GM08714 (cell line): ENCODE data around the gene BRAF.
"Not testable (repeated sequence)": the region's sequence is repeated elsewhere in the genome, so short reads cannot be mapped to it uniquely, and the experiment has no call there.

Experiments used
- H3K4me3 ChIP-seq: fragments of 200-500 bp; sonication (Bioruptor generic); 2 replicates; pipeline ENCODE4 v1.5.1; 2014; ENCODE audit warnings: mild to moderate bottlenecking, low read length, inconsistent platforms
- ZNF274 ChIP-seq: IDR thresholded peaks from 2 replicates; pipeline ENCODE4 v1.6.1; 2012; ENCODE audit warnings: mild to moderate bottlenecking, low read depth, low read length

Gene BRAF

GRCh38 chr7:140873434-140873833, 51.3 kb downstream of the BRAF start:
- no peak for TF ChIP-seq ZNF274
- no peak overlapping the region for H3K4me3 ChIP-seq

DNA sequence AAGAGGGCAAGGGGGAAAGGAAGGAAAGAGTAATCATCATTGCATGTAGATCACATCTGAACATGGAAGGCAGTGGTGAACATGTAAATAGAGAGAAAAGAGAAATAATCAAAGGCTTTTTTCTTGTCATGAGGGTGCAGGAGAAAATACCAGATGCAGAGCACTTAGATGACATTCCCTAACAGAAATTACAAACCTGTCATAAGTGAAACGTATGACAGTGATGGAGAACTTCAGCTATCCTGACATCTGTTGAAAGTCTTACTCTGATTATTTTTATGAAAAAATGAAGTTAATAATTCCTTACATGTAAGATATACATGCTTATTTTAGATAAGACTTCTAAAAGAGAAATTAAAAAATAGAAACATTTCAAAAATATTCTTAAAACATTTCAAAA, 54.7 kb downstream of the BRAF start:
- H3K4me3 ChIP-seq = no peak overlapping the region
- TF ChIP-seq ZNF274 = no peak

DNA sequence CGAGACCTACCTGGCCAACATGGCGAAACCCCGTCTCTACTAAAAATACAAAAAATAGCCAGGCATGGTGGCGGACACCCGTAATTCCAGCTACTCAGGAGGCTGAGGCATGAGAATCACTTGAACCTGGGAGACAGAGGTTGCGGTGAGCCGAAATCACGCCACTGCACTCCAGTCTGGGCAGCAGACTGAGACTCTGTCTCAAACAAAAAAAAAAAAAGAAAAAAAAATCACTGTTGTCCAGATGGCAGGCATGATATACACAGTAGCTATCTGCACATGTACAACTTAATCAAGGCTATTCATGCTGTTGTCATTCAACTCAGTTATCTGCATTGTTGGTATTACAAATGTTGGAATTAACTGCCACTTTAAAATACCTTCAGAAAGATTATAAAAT, 55.3 kb downstream of the BRAF start:
- no peak for TF ChIP-seq ZNF274
- no peak overlapping the region for H3K4me3 ChIP-seq

GRCh38 chr7:140867467-140868462, 57.0 kb downstream of the BRAF start:
- no peak for TF ChIP-seq ZNF274
- H3K4me3 ChIP-seq = no peak overlapping the region

- H3K4me3 ChIP-seq = no peak overlapping the region
- no peak for TF ChIP-seq ZNF274
Observed at GRCh38 chr7:140866926-140867325, 57.8 kb downstream of the BRAF start.

DNA sequence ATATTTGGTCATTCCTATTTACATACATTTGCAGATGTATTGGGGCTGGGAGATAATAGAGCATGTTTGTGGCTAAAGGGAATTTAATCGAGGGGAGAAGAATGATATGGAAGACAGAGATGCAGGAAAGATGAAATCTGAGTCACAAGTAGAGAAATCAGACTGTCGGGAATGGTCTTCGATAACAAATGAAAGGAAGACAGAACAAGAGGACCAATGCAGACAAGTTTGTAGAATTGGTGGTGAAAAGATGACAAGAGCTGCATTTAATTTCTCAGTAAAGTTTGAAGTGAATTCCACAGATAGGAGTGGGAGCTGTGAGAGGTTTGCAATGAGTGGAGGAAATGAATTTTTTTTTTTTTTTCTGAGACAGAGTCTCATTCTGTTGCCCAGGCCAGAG, 60.0 kb downstream of the BRAF start:
- H3K4me3 ChIP-seq = no peak overlapping the region
- no peak for TF ChIP-seq ZNF274

DNA sequence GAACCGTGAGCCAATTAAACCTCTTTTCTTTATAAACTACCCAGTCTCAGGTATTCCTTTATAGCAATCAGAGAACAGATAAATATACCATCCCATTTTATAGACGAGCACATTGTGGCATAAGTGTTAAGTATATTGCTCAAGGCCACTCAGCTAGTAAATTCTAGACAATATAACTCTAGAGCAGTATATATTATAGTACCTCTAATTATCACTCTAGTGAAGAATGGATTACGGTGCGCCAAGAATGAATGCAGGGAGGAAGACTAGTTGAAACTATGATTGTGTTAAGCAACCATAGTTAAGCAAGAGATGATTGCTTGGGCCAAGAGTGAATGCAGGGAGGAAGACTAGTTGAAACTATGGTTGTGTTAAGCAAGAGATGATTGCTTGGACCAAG, 60.9 kb downstream of the BRAF start:
- no peak overlapping the region for H3K4me3 ChIP-seq
- TF ChIP-seq ZNF274 = no peak

DNA sequence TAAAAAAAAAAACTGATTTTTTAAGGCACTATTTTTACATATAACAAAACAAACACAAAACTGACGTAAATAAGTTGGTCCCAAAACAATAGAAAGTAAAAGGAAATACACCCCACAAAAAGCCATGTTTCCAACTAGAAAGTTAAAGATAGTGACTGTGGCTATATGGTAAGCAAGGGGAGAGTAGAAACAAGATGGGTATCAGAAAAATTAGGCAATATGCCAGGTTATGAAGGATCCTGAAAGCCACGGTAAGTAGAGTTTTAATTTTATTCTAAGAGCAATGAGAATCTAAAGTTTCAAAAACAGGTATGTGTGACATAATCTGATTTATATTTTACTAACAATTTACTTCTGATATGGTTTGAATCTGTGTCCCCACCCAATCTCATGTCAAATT, 61.5 kb downstream of the BRAF start:
- TF ChIP-seq ZNF274 = no peak
- H3K4me3 ChIP-seq = no peak overlapping the region

GRCh38 chr7:140857048-140857447, 67.7 kb downstream of the BRAF start:
- TF ChIP-seq ZNF274 = no peak

GRCh38 chr7:140841166-140841715, 83.5 kb downstream of the BRAF start:
- no peak for TF ChIP-seq ZNF274
- H3K4me3 ChIP-seq = no peak overlapping the region

More at GRCh38 chr7:140857048-140857447, 67.7 kb downstream of the BRAF start:
- H3K4me3 ChIP-seq = no peak overlapping the region

DNA sequence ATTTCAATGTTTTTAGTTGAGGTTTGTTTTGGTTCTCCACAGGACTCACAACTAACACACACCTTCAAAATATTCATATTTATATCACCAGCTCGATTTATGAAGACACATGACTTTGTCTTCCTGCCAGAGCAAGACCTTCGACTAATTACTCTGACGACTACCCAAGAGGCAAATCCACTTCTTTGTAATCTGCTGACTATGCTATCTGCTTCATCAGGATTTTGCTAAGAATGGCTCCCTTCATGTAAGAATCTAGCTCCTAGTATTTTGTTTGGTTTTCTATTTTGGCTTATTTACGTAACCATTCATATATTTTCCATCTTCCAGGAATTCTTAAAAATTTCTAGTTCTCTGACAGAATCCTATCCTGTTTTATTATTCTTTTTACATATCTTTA, 93.0 kb downstream of the BRAF start:
- TF ChIP-seq ZNF274 = no peak
- no peak overlapping the region for H3K4me3 ChIP-seq

GRCh38 chr7:140829720-140830119, 95.0 kb downstream of the BRAF start:
- no peak for TF ChIP-seq ZNF274
- no peak overlapping the region for H3K4me3 ChIP-seq

DNA sequence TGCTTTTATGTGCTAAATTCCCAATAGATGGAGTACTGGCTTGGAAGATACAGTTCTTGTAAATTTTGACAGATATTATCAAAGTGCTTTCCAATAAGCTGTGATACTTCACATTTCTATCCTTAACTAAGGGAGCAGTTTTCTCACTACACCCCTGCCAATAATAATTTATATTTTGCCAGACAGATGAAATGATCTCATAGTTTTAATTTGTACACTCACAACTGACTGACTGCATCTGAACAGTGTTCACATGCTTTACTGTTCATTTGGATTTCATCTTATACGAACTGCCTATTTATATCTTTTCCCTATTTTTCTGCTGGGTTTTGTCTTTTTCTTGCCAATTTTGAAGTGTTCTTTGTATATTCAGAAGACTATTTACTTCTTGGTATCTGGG, 96.0 kb downstream of the BRAF start:
- TF ChIP-seq ZNF274 = no peak
- H3K4me3 ChIP-seq = no peak overlapping the region

GRCh38 chr7:140817383-140817782, 107.3 kb downstream of the BRAF start:
- H3K4me3 ChIP-seq = not testable (repeated sequence)

DNA sequence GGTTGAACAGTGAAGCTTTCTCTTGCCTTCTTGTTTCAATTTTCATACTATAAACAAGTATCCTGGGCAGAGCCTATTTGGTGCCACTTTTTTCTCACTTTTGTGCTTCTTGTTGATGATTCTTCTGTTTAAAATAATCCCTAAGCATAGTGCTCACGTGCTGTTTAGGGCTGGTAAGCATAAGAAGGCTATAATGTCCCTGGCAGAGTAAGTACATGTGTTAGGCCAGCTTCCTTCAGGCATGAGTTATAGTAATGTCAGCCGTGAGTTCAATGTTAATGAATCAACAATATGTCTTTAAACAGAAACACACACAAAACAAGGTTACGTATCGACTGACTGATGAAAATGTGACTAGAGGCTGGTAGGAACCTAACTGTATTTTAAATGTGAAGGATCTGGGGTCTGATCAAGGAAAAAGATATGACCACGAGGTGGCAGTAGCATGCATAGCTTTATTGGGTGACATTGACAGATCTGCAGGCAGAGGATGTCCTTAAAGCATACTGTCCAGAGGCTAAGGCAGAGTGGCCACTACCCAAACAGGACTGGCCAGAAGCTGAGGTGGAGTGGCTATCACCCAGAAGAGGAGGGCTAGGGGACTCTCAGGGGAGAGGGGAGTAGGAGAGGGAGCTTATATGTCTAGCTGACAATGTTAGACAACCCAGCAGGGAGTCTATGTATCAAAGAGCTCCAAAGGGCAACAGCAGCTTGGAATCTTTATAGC, 113.7 kb downstream of the BRAF start:
- no peak overlapping the region for H3K4me3 ChIP-seq
- no peak for TF ChIP-seq ZNF274
